Stimulated activated CD8-positive, alpha-beta memory T cell treated with anti-CD3 and anti-CD28 coated beads, Interleukin-7, amount 100 ng/mL, for 48 hours (primary cell): ENCODE measurements around the gene TXNDC2.
"Not testable (repeated sequence)": the region's sequence is repeated elsewhere in the genome, so short reads cannot be mapped to it uniquely, and the experiment has no call there.

ENCODE experiments used
- DNase-seq, 2 donors: peaks; one replicate each; pipeline ENCODE4 v3.0.0-alpha.2; 2020; ENCODE audit warnings: low read depth in 1 of 2; ENCODE audit errors: extremely low read depth in 1 of 2

TXNDC2 gene

DNA sequence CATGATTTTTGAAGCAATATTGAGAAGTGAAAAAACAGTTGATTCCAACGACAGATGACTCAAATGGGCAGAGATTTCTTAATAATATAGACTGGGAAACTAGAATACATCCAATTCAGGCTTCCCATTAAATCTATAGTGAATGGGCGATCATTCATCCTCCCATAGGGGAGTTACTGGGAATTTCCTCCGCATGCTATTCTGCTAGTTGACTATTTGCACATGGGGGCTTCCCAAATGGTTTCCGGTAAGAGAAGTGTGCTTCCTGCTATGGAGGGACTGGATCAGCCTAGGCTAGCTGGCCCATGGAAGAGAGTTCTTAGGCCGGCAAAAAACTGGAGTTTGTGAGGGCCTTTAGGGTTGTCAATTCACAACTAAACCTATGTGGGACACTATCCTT is 25.5 kb downstream of the TXNDC2 start:
- DNase-seq = no peak

DNA sequence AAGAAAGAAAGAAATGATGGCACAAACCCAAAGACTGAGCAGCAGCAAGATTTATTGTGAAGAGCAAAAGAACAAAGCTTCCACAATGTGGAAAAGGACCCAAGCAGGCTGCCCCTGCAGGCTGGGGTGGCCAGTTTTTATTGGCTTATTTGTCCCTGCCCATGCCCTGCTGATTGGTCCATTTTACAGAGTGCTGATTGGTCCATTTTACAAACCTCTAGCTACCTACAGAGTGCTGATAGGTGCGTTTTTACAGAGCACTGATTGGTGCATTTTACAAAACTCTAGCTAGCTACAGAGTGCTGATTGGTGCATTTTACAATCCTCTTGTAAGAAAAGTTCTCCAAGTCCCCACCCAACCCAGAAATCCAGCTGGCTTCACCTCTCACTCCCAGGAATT is 26.5 kb downstream of the TXNDC2 start:
- not testable (repeated sequence) for DNase-seq

DNA sequence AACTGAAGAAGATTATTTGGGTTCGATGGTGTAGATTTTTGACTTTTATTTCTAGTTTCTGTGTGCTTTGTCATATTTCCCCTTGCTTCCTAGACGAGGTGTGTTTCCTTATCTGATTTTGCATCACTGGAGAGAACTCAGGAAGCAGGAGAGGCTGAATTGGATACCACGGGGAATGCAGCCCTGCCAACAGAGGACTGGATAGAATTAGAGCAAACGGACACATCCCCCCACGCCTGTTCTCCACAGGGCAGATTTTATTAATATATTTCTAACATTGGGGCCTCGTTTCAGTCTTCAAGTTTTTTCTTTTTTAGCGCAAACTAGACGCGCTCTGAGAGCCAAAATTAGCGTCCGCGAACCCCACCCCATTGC is 27.4 kb downstream of the TXNDC2 start:
- no peak for DNase-seq

DNA sequence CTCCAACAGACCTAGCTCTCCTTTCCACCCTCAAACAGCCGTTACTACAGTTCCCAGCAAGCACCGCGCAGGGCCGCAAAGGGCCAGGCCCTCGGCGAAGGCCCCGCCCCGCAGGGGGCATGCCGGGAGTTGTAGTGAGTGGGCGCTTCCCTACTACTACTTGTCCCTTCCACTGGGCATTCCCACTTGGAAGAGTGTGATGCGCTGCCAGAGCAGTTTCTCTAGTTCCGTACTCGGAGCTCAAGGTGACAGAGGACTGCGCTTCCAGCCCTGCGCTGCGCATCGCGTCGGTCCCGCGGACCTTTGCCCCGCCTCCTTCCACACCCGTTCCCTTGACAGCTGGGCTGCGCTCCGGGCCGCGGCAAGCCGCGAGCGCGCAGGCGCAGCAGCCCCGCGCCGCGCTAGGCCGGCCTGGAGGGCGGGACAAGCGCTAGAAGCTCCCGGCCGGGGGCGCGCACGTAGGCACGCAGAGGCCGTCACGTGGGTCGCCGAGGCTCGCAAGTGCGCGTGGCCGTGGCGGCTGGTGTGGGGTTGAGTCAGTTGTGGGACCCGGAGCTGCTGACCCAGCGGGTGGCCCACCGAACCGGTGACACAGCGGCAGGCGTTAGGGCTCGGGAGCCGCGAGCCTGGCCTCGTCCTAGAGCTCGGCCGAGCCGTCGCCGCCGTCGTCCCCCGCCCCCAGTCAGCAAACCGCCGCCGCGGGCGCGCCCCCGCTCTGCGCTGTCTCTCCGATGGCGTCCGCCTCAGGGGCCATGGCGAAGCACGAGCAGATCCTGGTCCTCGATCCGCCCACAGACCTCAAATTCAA is 28.0 kb downstream of the TXNDC2 start, which contains the start of gene VAPA:
VAPA (plus strand) TSS at position 491 of the 808 bp plus-strand sequence; CDS start at position 732, 241 bp downstream.
- peak; percentile 87 to 94 for DNase-seq

DNA sequence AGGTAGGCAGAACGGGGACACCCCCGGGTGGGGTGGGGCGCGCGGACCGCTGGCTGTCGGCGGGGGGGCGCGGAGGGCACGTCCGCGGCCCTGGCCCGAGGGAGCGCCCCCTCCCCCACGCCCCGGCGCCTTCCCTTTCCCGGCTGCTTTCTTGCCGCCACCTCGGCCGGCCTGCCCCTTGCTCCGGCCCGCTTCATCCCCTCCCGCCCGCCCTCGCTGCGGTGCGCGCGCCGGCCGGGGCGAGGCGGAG is 28.5 kb downstream of the TXNDC2 start:
- DNase-seq = no peak

DNA sequence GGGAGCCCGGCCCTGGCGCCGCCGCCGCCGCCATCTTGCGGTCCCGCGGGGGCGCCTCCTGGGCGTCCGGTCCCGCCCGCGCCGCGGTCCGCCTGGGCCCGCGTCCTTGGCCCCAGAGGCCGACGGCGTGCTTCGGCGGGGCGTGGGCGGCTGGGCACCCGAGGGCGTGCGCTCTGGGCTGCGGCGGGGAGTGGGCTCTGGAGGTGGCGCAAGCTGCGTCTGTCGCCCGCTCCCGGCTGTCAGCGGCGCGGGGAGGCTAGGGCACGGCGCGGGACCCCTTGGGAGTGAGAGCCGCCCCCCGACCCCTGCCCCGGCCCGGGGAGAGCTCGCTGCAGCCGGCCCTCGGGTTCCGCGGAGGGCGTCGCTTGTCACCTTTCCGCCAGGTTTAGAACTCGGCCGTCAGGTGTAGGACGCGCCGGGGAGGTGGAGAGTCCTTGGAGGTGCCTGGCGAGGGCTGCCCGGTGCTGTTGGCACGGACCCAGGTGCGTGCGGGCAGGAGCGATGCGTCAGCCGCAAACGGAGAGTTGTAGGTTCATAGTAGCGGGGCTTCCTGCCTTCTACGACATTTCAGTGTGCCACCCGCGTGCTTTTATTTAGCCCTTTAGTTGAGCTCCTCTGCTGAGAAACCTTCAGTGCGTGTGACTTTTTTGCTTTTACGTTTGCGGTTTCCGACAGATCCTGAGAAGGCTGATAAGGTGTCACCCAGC is 29.0 kb downstream of the TXNDC2 start:
- peak; percentile 55 for DNase-seq

DNA sequence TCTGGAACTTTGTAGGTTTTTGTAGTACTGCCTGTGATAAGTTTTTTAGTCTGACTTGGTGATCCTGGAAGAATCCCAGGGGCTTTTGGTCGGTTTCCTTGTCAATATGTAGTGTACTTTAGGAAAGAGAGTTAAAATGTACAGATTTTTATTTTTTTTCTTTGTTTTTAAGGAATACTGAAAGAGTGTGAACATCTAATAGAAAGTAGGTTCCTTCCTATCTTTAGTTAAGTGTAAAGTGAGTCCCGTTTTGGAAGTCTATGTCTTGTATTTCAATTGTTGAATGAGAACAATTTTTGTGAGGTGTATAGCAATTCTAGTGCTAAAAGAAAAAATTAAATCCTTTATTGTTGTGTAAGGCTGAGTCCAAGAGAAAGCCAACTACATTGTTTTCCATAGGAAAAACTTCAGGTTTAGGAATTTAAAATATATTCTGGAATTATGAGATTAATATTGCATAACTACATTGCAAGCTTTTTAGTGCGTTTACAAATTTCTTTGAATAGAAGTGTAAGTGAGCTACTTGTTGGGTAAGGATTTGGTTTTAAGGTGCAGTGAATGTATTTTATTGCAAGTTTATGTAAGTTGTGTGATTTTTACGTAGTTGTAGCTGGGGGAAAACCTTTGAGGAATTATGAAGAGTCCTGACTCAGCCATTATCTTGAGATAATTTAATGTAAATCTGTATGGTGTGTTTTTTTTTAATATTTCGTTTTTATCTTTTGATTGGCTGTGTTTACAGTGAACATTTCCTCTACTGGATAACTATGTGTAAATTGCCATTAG is 29.7 kb downstream of the TXNDC2 start:
- DNase-seq = no peak

DNA sequence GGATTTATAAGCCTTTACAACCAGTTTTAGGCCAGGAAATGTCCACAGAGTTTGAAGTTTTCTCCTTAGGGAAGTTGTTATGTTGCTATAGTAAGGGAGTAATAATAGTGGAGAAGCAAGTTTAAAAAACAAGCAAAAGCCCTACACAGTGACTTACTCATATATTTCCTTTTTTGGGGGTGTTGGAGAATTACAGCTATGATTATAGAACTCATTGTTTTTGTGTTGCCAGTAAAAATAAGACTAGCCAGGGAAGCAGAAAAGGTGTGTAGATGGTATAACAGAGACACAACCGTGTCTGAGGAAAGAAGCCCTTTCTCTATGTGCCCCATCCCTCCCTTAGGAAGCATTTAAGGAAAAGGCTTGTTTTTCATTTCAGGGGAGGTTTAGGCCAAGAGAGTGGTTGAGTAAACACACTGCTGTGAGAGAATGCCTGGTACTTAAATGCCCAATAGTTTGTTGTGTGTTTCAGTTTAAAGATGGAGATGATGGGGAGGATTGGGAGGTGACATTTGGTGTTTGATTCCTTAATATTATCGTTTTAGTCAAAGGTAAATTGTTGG is 30.4 kb downstream of the TXNDC2 start:
- no peak for DNase-seq

DNA sequence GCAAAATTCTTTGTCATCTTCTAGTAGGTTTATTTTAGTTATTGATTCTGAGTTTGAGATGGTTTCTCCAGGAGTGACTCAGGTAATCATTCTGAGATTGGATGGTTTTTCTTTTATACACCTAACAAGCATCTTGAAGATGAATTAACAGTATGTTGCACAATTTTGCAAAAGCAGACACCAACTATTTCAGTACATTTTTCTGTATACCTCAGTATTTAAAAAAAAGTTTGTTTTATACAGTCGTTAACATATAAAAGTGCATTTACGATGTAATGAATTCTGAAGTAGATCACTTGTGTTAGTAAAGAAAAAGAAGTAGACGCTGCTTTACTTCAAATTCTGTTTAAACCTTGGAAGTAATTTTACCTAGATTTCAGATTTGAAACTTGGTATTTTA is 31.0 kb downstream of the TXNDC2 start:
- DNase-seq = no peak

DNA sequence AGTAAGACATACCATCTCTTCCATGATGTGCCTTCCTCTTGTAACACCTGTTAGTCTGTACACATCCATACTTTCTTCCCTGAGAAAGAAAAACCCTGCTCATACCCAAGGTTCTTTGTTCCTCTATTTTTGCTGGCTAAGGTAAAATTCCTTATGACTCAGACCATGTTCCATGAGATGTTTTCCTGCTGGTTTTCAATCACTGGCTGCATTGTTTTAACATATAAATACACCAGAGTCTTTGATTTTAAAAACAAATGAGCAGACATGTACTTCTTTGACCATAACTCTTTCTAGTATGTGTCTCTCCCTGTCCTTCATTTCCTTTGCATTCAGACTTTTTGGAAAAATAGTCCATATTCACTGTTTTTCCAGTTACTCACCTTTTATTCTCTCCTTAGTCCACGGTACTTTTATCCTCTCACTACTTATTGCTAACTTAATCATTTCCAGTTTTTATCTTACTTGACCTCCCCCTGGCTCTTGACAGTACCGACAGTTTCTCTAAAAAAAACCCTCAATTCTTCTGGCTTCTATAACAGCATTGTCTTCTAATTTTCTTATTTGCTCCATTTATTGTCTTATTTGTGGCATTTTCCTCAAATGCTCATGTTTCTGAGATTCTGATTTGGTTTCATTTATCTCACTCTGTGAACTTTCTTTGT is 32.4 kb downstream of the TXNDC2 start:
- no peak for DNase-seq

DNA sequence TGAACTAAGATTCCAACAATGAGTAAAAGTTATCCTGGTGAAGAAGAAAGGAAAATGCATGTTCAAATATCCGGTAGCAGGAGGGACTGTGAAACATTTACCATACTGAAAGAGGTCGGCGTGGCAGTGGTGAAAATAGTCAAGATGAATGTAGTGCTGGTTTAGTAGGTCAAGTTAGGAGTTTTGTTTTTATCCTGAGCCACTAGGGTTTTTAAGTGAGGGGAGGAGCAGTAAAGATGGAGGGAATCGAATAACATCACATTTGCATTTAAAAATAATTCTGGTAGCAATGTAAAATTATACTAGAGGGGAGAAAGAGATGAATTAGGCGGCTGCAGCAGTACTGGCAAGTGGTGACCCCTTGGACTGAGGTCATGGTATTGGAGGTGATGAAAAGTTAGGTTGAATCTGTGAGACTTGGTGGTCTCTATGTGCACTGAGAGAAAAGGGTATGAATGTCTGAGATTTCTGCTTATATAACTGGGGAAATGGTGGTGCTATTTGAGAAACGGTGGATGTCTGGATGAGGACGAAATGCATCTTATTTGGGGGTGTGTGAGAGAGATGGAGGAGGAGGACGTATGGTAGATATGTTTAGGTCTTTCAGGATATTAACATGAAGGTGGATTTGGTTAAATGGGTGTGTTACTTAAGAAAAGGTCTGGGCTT is 33.9 kb downstream of the TXNDC2 start:
- DNase-seq = no peak

DNA sequence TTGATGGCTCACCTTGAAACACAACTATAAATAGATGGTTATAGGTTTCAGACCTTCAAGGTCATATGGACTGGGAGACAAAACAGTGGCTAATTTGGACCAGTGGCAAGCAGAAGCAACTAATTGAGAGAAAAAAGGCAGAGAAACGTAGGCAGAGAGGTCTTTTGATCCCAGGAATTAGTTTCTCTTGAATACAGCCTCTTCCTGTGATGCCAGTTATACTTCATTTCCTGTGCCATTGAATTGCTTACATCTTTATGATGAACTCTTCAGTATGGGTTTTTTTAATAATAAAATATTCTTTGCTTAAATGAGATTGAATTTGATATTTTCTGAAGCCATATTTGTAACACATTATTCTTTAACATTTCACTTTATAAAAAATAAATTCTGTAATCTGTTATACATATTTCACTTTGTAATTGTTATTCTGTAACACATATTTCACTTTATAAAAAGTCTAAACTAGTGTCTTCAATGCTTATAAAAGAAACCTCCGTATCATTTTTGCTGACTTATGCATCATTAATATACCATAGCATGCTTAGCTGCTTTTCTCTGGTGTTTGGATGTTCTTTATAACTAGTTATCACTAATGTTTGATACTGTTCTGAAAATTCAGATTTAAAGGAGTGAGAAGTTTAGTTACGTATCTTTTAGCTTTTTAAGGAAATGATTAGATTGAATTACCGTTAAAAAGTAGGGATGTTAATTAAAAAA is 37.0 kb downstream of the TXNDC2 start:
- no peak for DNase-seq

DNA sequence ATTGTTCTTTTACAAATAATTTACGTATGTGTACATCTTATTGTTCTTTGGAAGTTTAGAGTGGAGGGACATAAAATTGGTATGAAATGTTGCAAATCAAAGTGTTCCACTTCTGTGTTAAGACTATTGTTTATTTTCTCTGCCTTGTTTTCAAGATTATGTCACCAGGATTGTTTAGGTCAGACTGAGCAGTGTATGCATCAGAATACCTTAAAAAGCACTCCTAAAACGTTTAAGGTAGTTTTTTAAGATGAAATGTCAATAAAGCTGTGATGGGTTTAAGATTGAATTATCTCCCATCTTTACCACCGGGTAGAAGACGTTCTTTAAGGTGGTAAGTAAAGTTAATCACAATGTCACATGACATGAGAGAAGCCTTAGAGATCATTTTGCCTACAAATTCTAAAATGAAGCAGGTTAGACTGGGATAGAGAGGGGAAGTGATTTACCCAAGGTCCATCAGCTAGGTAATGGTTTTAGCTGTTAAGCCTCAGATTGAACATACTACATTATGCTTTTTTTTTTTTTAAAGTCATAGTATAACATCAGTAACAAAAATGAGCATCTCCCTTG is 38.7 kb downstream of the TXNDC2 start:
- no peak for DNase-seq

DNA sequence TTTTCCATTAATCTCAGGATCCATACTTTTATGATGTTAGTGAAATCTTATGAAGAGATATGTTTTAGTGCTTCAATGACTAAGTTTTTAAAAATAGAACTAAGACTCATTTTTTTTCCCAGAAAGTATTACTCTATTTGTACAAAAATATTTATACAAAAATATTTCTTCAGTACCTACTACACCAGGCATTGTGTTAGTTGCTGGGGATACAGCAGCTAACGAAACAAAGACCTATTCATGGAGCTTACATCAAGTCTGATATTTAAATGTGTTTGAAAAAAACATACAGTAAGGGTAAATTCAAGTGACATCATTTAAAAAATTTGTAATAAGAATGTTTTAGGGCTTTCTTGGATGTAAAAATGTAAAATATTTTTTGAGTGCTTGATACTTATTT is 39.6 kb downstream of the TXNDC2 start:
- DNase-seq = no peak

DNA sequence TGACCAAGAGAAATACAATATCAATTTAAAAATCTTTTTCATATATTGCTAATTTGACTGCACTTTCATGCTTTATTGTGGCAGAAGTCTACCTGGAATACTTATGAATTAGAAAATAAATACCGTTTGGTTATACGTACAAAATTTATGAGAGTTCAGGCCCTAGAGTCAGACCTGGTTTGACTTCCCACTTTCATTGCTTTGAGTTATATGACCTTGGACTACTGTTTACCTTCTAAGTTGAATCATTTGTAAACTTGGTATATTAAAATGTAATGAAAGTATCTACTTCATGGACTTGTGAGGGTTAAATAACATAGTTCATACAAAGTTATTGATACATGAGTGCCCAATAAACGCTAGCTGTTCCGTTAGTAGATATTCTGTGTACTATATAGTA is 40.0 kb downstream of the TXNDC2 start:
- no peak for DNase-seq

DNA sequence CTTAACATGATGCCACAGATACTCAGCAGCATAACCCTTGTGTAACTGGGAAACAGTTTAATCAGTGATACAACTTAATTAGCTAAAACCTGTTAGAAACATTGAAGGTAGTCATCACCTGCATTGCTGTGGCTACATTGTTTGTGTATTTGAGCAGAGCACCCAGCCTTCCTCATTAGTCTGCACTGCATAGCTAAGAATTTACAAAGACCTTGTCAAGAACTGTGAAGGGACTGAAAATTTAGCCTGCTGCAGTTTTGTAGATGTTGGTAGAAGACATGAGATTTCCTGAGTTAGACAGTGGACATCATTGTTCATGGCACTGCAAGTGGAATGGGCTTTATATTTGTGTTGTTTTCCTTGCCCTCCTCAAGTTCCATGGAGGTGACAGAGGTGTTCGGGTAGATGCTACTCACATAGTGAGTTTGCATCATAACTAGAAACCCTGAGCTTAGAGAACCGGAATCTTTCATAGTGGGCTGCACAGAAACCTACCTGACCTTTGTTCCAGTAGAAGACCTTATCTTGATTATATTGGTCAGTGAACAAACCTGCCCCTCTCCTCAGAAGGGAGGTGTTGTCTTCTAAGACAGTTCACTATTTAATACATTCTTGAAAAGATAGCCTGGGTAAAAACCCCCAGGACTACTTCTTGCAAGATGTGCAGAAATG is 40.6 kb downstream of the TXNDC2 start:
- DNase-seq = no peak

DNA sequence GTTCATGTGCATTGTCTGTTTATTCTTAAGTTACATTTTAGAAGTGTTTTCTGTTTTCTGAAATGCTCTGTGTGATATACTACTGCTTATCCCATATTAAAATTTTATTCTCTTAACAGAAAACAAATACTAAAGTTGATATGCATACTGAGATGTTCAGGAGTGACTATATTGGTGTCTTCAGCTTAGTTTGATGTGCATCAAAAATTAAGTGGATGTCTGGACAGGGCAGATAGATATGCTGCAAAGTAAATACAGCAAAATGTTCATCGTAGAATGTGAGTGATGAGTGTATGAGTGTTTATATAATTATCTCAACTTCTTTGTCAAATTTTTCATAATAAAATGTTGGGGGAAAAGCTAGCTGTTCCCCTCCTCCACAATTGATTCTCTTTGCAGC is 41.2 kb downstream of the TXNDC2 start:
- no peak for DNase-seq

DNA sequence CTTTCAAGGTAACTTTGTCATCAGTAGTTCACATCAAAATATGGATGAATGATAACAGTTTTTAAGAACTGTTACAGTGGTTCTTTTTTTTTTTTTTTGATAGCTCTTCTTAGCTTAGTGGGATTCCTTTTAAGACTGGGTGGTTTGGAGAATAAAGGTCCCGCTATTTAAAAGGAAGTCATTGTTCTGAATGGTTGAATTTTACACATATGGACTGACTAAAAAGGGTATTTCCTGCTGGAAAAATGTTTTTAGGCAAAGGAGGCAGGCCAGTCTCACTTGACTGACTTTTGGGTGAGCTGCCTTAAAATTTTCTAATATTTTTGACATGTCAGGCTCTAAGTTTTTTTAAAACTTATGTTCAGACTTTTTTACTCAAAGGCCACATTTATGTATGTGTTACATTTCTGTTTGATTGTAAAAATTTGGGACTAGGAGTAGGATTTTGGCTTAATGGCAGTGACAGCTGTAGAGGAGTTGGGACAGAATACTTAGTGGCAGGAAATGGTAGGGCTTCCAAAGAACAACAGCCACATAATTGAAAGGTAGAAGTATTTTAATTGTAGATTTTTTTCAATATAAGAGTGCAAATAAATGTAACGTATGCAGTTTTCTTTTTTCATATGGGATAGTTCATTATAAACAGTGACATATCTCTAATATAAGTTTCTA is 41.8 kb downstream of the TXNDC2 start:
- DNase-seq = no peak
